Measurements from ENCODE around the gene COL5A2.

COL5A2 gene

DNA sequence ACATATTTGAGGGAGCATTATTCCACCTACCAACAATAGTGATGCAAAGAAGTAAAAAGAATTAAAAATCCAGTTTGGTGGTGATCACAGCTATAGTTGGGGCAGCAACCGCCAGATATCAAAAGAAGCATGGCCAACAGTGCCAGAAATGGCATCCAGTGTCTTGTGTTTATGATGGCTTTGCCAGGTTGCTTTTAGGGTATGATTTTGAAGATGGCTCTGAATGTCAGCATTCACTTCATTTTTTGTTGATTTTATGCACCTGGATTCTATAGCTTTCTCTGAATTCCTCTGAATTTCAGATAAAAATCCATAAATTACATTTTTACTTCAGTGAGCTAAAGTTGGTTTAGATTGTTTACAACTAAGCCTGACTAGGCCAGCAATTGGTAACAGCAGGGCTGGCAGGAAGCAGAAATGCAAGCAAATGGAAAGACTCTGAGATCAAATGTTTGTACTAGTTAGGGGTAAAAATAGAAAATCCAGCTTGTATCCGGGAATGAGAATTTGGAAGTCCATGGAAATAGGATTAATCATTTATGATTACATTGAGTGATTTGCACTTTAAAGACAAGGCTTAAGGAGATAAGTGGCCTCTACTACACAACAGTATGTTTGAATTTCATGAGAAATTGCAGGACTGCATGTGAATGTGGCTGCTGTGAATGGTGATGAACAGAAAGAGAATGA lies 165.0 kb downstream of the COL5A2 start:
- Histone ChIP-seq H3K9me3 (ENCODE audit: insufficient read depth, low read length, severe bottlenecking) (no peaks in the 10 kb centered on the region), H3K27ac (ENCODE audit: low read length) (no peak overlapping the region), H3K36me3 (ENCODE audit: insufficient read depth, low read length) (no peaks in the 10 kb centered on the region), H2AFZ (ENCODE audit: low read depth, low read length) (no peak overlapping the region), H3K9ac (ENCODE audit: low read depth, low read length) (no peak overlapping the region), H4K20me1 (ENCODE audit: insufficient read depth, low read length) (no peaks in the 10 kb centered on the region), H3K4me3 (ENCODE audit: low read depth in 1 of 2, low read length in 2 of 2) (no peak overlapping the region), H3K27me3 (ENCODE audit: insufficient read depth, low read length, poor library complexity) (no peaks in the 10 kb centered on the region), H3K4me1 (ENCODE audit: insufficient read depth, low read length) (no peaks in the 10 kb centered on the region), H3K79me2 (ENCODE audit: insufficient read depth, low read length) (no peaks in the 10 kb centered on the region), H3K4me2 (ENCODE audit: insufficient read depth, low read length) (no peak overlapping the region)
- TF ChIP-seq, protein P1, sequence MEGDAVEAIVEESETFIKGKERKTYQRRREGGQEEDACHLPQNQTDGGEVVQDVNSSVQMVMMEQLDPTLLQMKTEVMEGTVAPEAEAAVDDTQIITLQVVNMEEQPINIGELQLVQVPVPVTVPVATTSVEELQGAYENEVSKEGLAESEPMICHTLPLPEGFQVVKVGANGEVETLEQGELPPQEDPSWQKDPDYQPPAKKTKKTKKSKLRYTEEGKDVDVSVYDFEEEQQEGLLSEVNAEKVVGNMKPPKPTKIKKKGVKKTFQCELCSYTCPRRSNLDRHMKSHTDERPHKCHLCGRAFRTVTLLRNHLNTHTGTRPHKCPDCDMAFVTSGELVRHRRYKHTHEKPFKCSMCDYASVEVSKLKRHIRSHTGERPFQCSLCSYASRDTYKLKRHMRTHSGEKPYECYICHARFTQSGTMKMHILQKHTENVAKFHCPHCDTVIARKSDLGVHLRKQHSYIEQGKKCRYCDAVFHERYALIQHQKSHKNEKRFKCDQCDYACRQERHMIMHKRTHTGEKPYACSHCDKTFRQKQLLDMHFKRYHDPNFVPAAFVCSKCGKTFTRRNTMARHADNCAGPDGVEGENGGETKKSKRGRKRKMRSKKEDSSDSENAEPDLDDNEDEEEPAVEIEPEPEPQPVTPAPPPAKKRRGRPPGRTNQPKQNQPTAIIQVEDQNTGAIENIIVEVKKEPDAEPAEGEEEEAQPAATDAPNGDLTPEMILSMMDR (IDR thresholded peaks at IDR 0.05; ENCODE audit: borderline replicate concordance, extremely low read depth, low read length, poor library complexity, severe bottlenecking) = no peak
- no peak for TF ChIP-seq EZH2 (IDR thresholded peaks at IDR 0.05; ENCODE audit: borderline replicate concordance, low read depth, low read length, severe bottlenecking)
- ATAC-seq (ENCODE audit: insufficient read depth, low read depth) (no peak), DNase-seq (no peak)

DNA sequence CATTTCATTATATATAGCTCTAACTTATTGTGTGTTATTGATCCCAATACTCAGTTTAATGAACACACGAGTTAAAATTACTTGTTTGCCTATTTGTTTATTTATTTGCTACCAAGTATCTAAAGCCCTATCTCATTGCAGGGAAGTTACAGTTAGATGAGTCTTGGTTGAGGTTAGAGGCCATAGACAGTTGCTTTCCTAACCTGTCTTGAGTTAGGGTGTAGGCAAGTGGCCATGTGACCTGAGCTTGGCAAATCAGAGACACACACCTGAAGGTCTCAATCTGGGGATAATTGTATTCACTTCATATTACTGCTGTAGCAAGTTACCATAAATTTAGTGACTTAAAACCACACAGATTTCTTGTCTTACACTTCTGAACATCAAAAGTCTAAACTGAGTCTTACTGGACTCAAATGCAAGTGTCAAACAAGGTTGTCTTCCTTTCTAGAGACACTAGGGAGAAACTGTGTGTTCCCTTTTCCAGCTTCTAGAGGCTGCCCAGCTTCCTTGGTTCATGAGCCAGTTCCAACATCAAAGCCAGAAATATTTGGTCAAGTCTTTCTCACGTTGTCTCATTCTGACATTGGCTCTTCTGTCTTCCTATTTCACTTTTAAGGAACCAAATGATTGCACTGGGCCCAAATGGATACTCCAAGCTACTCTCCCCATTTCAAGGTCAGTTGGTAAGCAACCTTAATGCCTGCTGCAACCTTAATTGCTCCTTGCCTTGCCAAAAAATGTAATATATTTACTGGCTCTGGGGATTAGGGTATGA lies 165.7 kb downstream of the COL5A2 start:
- Histone ChIP-seq H2AFZ (ENCODE audit: low read depth, low read length) (no peak overlapping the region), H3K4me2 (ENCODE audit: insufficient read depth, low read length) (no peak overlapping the region), H4K20me1 (ENCODE audit: insufficient read depth, low read length) (no peaks in the 10 kb centered on the region), H3K27ac (ENCODE audit: low read length) (no peak overlapping the region), H3K36me3 (ENCODE audit: insufficient read depth, low read length) (no peaks in the 10 kb centered on the region), H3K4me1 (ENCODE audit: insufficient read depth, low read length) (no peaks in the 10 kb centered on the region), H3K4me3 (ENCODE audit: low read depth in 1 of 2, low read length in 2 of 2) (no peak overlapping the region), H3K27me3 (ENCODE audit: insufficient read depth, low read length, poor library complexity) (no peaks in the 10 kb centered on the region), H3K9ac (ENCODE audit: low read depth, low read length) (no peak overlapping the region), H3K79me2 (ENCODE audit: insufficient read depth, low read length) (no peaks in the 10 kb centered on the region), H3K9me3 (ENCODE audit: insufficient read depth, low read length, severe bottlenecking) (no peaks in the 10 kb centered on the region)
- DNase-seq = no peak
- no peak for ATAC-seq (ENCODE audit: insufficient read depth, low read depth)
- no peak for TF ChIP-seq EZH2 (IDR thresholded peaks at IDR 0.05; ENCODE audit: borderline replicate concordance, low read depth, low read length, severe bottlenecking)
- TF ChIP-seq, protein P1 (IDR thresholded peaks at IDR 0.05; ENCODE audit: borderline replicate concordance, extremely low read depth, low read length, poor library complexity, severe bottlenecking) = no peak

DNA sequence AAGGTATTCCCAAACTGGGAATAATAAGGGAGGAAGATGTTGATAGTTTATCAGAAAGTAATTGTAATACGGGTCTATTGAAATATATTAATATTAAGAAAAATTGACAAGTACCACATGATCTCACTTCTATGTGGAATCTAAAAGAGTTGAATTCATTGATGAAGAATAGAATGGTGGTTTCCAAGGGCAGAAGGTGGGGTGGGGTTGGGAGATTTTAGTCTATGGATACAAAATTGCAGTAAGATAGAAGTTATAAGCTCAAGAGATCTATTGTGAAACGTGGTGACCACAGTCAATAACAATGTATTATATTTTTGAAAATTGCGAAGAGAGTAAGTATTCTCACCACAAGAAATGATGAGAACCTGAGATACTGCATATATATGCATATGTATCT lies 166.5 kb downstream of the COL5A2 start:
- H3K4me1 ChIP-seq (ENCODE audit: insufficient read depth, low read length) = no peaks in the 10 kb centered on the region

More for the DNA sequence above, 166.5 kb downstream of the COL5A2 start:
- H3K9me3 ChIP-seq (ENCODE audit: insufficient read depth, low read length, severe bottlenecking) = no peaks in the 10 kb centered on the region
- no peak overlapping the region for H2AFZ ChIP-seq (ENCODE audit: low read depth, low read length)
- no peaks in the 10 kb centered on the region for H3K79me2 ChIP-seq (ENCODE audit: insufficient read depth, low read length)
- no peaks in the 10 kb centered on the region for H3K36me3 ChIP-seq (ENCODE audit: insufficient read depth, low read length)
- H3K27me3 ChIP-seq (ENCODE audit: insufficient read depth, low read length, poor library complexity) = no peaks in the 10 kb centered on the region
- ATAC-seq (ENCODE audit: insufficient read depth, low read depth) = no peak
- no peak overlapping the region for H3K4me2 ChIP-seq (ENCODE audit: insufficient read depth, low read length)
- H3K27ac ChIP-seq (ENCODE audit: low read length) = no peak overlapping the region
- DNase-seq = no peak
- H4K20me1 ChIP-seq (ENCODE audit: insufficient read depth, low read length) = no peaks in the 10 kb centered on the region
- H3K4me3 ChIP-seq (ENCODE audit: low read depth in 1 of 2, low read length in 2 of 2) = no peak overlapping the region
- no peak overlapping the region for H3K9ac ChIP-seq (ENCODE audit: low read depth, low read length)
- no peak for TF ChIP-seq EZH2 (IDR thresholded peaks at IDR 0.05; ENCODE audit: borderline replicate concordance, low read depth, low read length, severe bottlenecking)
- TF ChIP-seq, protein P1 (IDR thresholded peaks at IDR 0.05; ENCODE audit: borderline replicate concordance, extremely low read depth, low read length, poor library complexity, severe bottlenecking) = no peak

Data from DND-41 (cell line).